BLaER1 treated with 17β-estradiol and CSF1 and Interleukin-3, amounts not matched to agents 10 nM and 100 nM (cell line): ENCODE results near the gene GAREM1.

Experiments
- H3K27ac ChIP-seq, 11 experiments: shearing (Covaris generic); formaldehyde crosslinking; 2 replicates each; pipeline ENCODE4 v1.8.1; 2022
- H3K27me3 ChIP-seq, 11 experiments: shearing (Covaris generic); formaldehyde crosslinking; 2 replicates each; pipeline ENCODE4 v1.8.1; 2022
- H3K36me3 ChIP-seq, 11 experiments: shearing (Covaris generic); formaldehyde crosslinking; 2 replicates each; pipeline ENCODE4 v1.8.1; 2022
- H3K4me1 ChIP-seq, 10 experiments: shearing (Covaris generic); formaldehyde crosslinking; 2 replicates each; pipeline ENCODE4 v1.8.1; 2022
- H3K4me2 ChIP-seq, 11 experiments: shearing (Covaris generic); formaldehyde crosslinking; 2 replicates each; pipeline ENCODE4 v1.8.1; 2022
- H3K4me3 ChIP-seq, 10 experiments: shearing (Covaris generic); formaldehyde crosslinking; 2 replicates each; pipeline ENCODE4 v1.8.1; 2022
- H3K9ac ChIP-seq, 11 experiments: shearing (Covaris generic); formaldehyde crosslinking; 2 replicates each; pipeline ENCODE4 v1.8.1; 2022
- H3K9me3 ChIP-seq, 11 experiments: shearing (Covaris generic); formaldehyde crosslinking; replicated peaks in 1 of 11; 2 replicates each; pipeline ENCODE4 v1.8.1; 2022
- H4K20me1 ChIP-seq, 11 experiments: shearing (Covaris generic); formaldehyde crosslinking; 2 replicates each; pipeline ENCODE4 v1.8.1; 2022
- Cebpa-rat ChIP-seq, 11 experiments: shearing (Covaris generic); IDR thresholded peaks; 2 replicates each; pipeline ENCODE4 v1.8.1; 2022

GAREM1 gene

GRCh38 chr18:32368991-32369390 is 101.7 kb downstream of the GAREM1 start:
- Histone ChIP-seq H3K4me2 (no peak overlapping the region), H3K4me3 (no peak overlapping the region), H3K36me3 (no peaks in the 10 kb centered on the region), H4K20me1 (no peaks in the 10 kb centered on the region), H3K4me1 (no peaks in the 10 kb centered on the region), H3K9me3 (no peaks in the 10 kb centered on the region), H3K27ac (no peak overlapping the region), H3K27me3 (no peaks in the 10 kb centered on the region), H3K9ac (no peak overlapping the region)
- no peak for TF ChIP-seq Cebpa-rat (IDR thresholded peaks at IDR 0.05)

GRCh38 chr18:32368170-32368569 is 102.5 kb downstream of the GAREM1 start:
- Histone ChIP-seq H3K4me3 (no peak overlapping the region), H3K4me2 (no peak overlapping the region), H3K4me1 (no peaks in the 10 kb centered on the region), H3K9ac (no peak overlapping the region), H3K9me3 (no peaks in the 10 kb centered on the region), H3K27me3 (no peaks in the 10 kb centered on the region), H4K20me1 (no peaks in the 10 kb centered on the region), H3K27ac (no peak overlapping the region), H3K36me3 (no peaks in the 10 kb centered on the region)
- no peak for TF ChIP-seq Cebpa-rat (IDR thresholded peaks at IDR 0.05)

- H3K4me2 ChIP-seq, result no peak overlapping the region
- H3K27ac ChIP-seq, result no peak overlapping the region
Observed at GRCh38 chr18:32366586-32367538, 103.8 kb downstream of the GAREM1 start.

GRCh38 chr18:32362484-32362883 is 108.2 kb downstream of the GAREM1 start:
- H3K27ac ChIP-seq, result no peak overlapping the region
- H3K36me3 ChIP-seq, result no peaks in the 10 kb centered on the region
- no peaks in the 10 kb centered on the region for H3K4me1 ChIP-seq
- H3K27me3 ChIP-seq, result no peaks in the 10 kb centered on the region
- no peak overlapping the region for H3K4me3 ChIP-seq
- TF ChIP-seq Cebpa-rat (IDR thresholded peaks at IDR 0.05), result no peak
- no peaks in the 10 kb centered on the region for H4K20me1 ChIP-seq
- H3K4me2 ChIP-seq, result no peak overlapping the region
- H3K9ac ChIP-seq, result no peak overlapping the region
- H3K9me3 ChIP-seq, result no peaks in the 10 kb centered on the region

More at GRCh38 chr18:32366586-32367538, 103.8 kb downstream of the GAREM1 start:
- no peaks in the 10 kb centered on the region for H3K27me3 ChIP-seq
- no peaks in the 10 kb centered on the region for H4K20me1 ChIP-seq
- H3K4me3 ChIP-seq, result no peak overlapping the region
- no peak for TF ChIP-seq Cebpa-rat (IDR thresholded peaks at IDR 0.05)
- no peaks in the 10 kb centered on the region for H3K4me1 ChIP-seq
- no peaks in the 10 kb centered on the region for H3K36me3 ChIP-seq
- no peak overlapping the region for H3K9ac ChIP-seq
- H3K9me3 ChIP-seq, result no peaks in the 10 kb centered on the region

- Histone ChIP-seq H3K4me2 (no peak overlapping the region), H3K4me1 (no peaks in the 10 kb centered on the region), H4K20me1 (no peaks in the 10 kb centered on the region), H3K36me3 (no peaks in the 10 kb centered on the region), H3K27ac (no peak overlapping the region), H3K9ac (no peak overlapping the region), H3K27me3 (no peaks in the 10 kb centered on the region), H3K9me3 (no peaks in the 10 kb centered on the region), H3K4me3 (no peak overlapping the region)
- no peak for TF ChIP-seq Cebpa-rat (IDR thresholded peaks at IDR 0.05)
Observed at GRCh38 chr18:32360682-32361345, 109.9 kb downstream of the GAREM1 start.

DNA sequence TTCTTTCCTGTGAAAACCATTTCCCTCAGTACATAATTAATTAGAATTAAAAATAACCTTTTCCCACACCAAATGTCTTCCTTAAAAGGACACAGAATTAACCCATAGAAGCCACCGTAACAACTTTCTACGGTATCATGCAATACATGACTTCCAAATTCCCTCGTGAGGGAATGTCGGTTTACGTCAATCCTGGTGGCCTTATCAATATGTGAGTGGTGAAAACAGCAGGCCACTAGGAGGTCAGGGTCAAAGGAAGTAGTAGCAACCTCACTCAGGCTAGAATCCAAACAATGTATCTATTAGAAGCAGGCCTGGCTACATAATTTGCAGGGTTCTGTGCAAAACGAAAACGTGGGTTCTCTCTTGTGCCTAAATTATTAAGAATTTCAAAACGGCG is 112.2 kb downstream of the GAREM1 start:
- no peaks in the 10 kb centered on the region for H4K20me1 ChIP-seq
- TF ChIP-seq Cebpa-rat (IDR thresholded peaks at IDR 0.05), result no peak
- no peaks in the 10 kb centered on the region for H3K27me3 ChIP-seq
- no peak overlapping the region for H3K27ac ChIP-seq
- no peaks in the 10 kb centered on the region for H3K36me3 ChIP-seq
- H3K9ac ChIP-seq, result no peak overlapping the region
- no peaks in the 10 kb centered on the region for H3K4me1 ChIP-seq
- H3K4me3 ChIP-seq, result no peak overlapping the region
- no peak overlapping the region for H3K4me2 ChIP-seq
- no peaks in the 10 kb centered on the region for H3K9me3 ChIP-seq

- Histone ChIP-seq H3K4me3 (no peak overlapping the region), H3K9me3 (no peaks in the 10 kb centered on the region), H3K4me2 (no peak overlapping the region), H3K36me3 (no peaks in the 10 kb centered on the region), H4K20me1 (no peaks in the 10 kb centered on the region), H3K27me3 (no peaks in the 10 kb centered on the region), H3K4me1 (no peaks in the 10 kb centered on the region), H3K9ac (no peak overlapping the region), H3K27ac (no peak overlapping the region)
- no peak for TF ChIP-seq Cebpa-rat (IDR thresholded peaks at IDR 0.05)
Observed at GRCh38 chr18:32358075-32358474, 112.6 kb downstream of the GAREM1 start.

DNA sequence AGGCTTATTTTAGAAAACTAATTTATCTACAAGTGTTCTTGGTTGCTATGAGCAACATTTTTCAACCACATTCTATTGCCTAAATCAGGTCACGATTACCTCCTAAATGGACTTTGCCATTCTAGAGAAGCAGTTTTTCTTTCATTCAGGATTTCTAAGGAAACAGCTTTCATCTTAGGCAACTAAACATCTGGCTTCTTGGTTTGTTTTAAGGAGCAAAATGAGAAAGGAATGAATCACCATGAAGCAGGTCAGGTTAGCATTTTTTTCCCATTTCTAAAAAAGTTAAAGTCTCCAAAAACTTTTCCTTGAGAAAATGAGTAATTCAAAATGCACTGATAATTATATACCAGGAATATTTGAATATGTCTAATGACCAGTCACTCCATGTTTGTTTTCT is 114.8 kb downstream of the GAREM1 start:
- TF ChIP-seq Cebpa-rat (IDR thresholded peaks at IDR 0.05), result no peak
- Histone ChIP-seq H3K9me3 (no peaks in the 10 kb centered on the region), H3K27ac (no peak overlapping the region), H3K4me2 (no peak overlapping the region), H4K20me1 (no peaks in the 10 kb centered on the region), H3K4me3 (no peak overlapping the region), H3K27me3 (no peaks in the 10 kb centered on the region), H3K4me1 (no peaks in the 10 kb centered on the region), H3K9ac (no peak overlapping the region), H3K36me3 (no peaks in the 10 kb centered on the region)

DNA sequence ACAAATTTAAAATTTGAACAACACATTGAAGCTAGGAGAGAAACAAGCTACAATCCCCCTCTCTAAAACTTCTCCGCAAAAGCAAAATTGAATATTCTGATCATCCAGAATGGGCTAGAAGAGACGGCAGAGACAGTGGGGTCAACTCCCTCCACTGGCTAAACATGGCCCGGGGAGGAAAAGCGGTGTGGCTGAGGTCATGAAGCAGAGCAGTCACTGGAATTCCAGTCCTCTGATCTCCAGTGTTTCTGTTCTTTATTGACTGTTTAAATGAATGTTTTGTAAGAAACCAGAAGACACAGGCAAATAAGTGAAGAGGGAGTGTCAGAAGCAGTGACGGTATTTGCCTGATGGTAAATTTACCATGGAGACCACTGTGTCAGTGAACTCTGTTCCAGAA is 116.2 kb downstream of the GAREM1 start:
- Histone ChIP-seq H4K20me1 (no peaks in the 10 kb centered on the region), H3K36me3 (no peaks in the 10 kb centered on the region), H3K4me2 (no peak overlapping the region), H3K4me1 (peaks cover 0 to 6% (median 4%) of the 10 kb centered on the region in 10 experiments; a peak in 6 of 20 replicates), H3K27ac (no peak overlapping the region), H3K9me3 (no peaks in the 10 kb centered on the region), H3K9ac (no peak overlapping the region), H3K4me3 (no peak overlapping the region), H3K27me3 (no peaks in the 10 kb centered on the region)
- no peak for TF ChIP-seq Cebpa-rat (IDR thresholded peaks at IDR 0.05)
